ENCODE results near the gene PRDM11. TPM values are rescaled to one million over a fixed set of nuclear protein-coding genes. Genes with fewer than 3 reads are reported as not detected.

The PRDM11 gene
- total and polyA plus RNA-seq, 2 donors from 2014 or later = 2.9 to 22.5 TPM

GRCh38 chr11:45223496-45223895 is 77.1 kb downstream of the PRDM11 start:
- no peak for TF ChIP-seq CTCF (IDR thresholded peaks at IDR 0.05; ENCODE audit: borderline replicate concordance, extremely low read depth, insufficient read depth)
- H3K27ac ChIP-seq (ENCODE audit: low read depth in 2 of 2, low read length in 2 of 2) = no peak overlapping the region
- no peaks in the 10 kb centered on the region for H3K9me3 ChIP-seq (ENCODE audit: control insufficient read depth in 2 of 3, insufficient read depth in 1 of 3, low read length in 3 of 3)
- intact Hi-C loops (cut with DNase I) = no loop called here
- no peak overlapping the region for H3K9ac ChIP-seq (ENCODE audit: low read length in 3 of 3)
- H3K27me3 ChIP-seq (ENCODE audit: control insufficient read depth, insufficient read depth, low read length) = no peaks in the 10 kb centered on the region
- DNase-seq (no peak), FAIRE-seq (no peak)
- peaks cover 7 to 25% (median 9%) of the 10 kb centered on the region in 3 donors for H3K36me3 ChIP-seq (ENCODE audit: control insufficient read depth in 2 of 3, insufficient read depth in 3 of 3, low read length in 3 of 3)
- no peak overlapping the region for H3K4me3 ChIP-seq (ENCODE audit: low read length in 3 of 3)
- H3K4me1 ChIP-seq (ENCODE audit: control insufficient read depth in 2 of 3, insufficient read depth in 2 of 3, low read depth in 1 of 3, low read length in 3 of 3) = no peaks in the 10 kb centered on the region

- Histone ChIP-seq H3K9me3 (ENCODE audit: control insufficient read depth in 2 of 3, insufficient read depth in 1 of 3, low read length in 3 of 3) (no peaks in the 10 kb centered on the region), H3K27me3 (ENCODE audit: control insufficient read depth, insufficient read depth, low read length) (no peaks in the 10 kb centered on the region), H3K27ac (ENCODE audit: low read depth in 2 of 2, low read length in 2 of 2) (no peak overlapping the region), H3K4me1 (ENCODE audit: control insufficient read depth in 2 of 3, insufficient read depth in 2 of 3, low read depth in 1 of 3, low read length in 3 of 3) (no peaks in the 10 kb centered on the region), H3K36me3 (ENCODE audit: control insufficient read depth in 2 of 3, insufficient read depth in 3 of 3, low read length in 3 of 3) (peaks cover 7 to 25% (median 9%) of the 10 kb centered on the region in 3 donors), H3K4me3 (ENCODE audit: low read length in 3 of 3) (no peak overlapping the region), H3K9ac (ENCODE audit: low read length in 3 of 3) (no peak overlapping the region)
- DNase-seq = no peak
- no peak for TF ChIP-seq CTCF (IDR thresholded peaks at IDR 0.05; ENCODE audit: borderline replicate concordance, extremely low read depth, insufficient read depth)
- no peak for FAIRE-seq
- intact Hi-C loops (cut with DNase I) = no loop called here
Measured at GRCh38 chr11:45224766-45225165, 78.3 kb downstream of the PRDM11 start.

- Histone ChIP-seq H3K4me3 (ENCODE audit: low read length in 3 of 3) (no peak overlapping the region), H3K27me3 (ENCODE audit: control insufficient read depth, insufficient read depth, low read length) (no peaks in the 10 kb centered on the region), H3K4me1 (ENCODE audit: control insufficient read depth in 2 of 3, insufficient read depth in 2 of 3, low read depth in 1 of 3, low read length in 3 of 3) (no peaks in the 10 kb centered on the region), H3K9me3 (ENCODE audit: control insufficient read depth in 2 of 3, insufficient read depth in 1 of 3, low read length in 3 of 3) (no peaks in the 10 kb centered on the region), H3K9ac (ENCODE audit: low read length in 3 of 3) (no peak overlapping the region), H3K27ac (ENCODE audit: low read depth in 2 of 2, low read length in 2 of 2) (no peak overlapping the region), H3K36me3 (ENCODE audit: control insufficient read depth in 2 of 3, insufficient read depth in 3 of 3, low read length in 3 of 3) (peaks cover 7 to 25% (median 9%) of the 10 kb centered on the region in 3 donors)
- no peak for DNase-seq
- TF ChIP-seq CTCF (IDR thresholded peaks at IDR 0.05; ENCODE audit: borderline replicate concordance, extremely low read depth, insufficient read depth) = no peak
- no peak for FAIRE-seq
- intact Hi-C loops (cut with DNase I) = no loop called here
Measured at GRCh38 chr11:45225277-45225676, 78.8 kb downstream of the PRDM11 start.
